GM12873 (cell line): ENCODE data around the gene ACOT12.

Experiments used
- TF ChIP-seq, protein P1 (sequence below): IDR thresholded peaks from 2 replicates; pipeline ENCODE4 v1.5.1; 2012; ENCODE audit warnings: low read depth, mild to moderate bottlenecking, moderate library complexity, low read length, control low read depth; ENCODE audit not compliant: insufficient read depth; ENCODE audit errors: missing control alignments

The ACOT12 gene

DNA sequence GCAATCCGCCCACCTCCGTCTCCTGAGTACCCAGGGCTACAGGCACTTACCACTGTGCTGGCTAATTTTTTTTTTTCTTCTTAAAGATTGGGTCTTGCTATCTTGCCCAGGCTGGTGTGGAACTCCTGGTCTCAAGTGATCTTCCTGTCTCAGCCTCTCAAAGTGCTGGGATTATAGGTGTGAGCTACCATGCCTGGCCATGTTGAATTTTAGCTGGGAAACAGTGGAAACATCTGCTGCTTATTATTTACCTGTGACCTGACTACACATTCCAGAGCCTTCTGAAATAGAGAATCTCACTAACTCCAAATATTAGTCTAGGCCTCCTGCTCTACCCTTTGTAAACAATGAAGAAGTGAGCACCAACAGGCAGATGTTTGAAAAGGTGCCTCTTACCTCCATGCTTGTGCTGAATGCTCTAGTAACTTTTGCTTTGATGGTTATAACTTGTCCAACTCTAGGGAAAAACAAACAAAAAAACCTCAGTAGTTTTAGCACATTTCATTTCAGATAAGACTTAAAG, 22.5 kb downstream of the ACOT12 start:
- TF ChIP-seq, protein P1, sequence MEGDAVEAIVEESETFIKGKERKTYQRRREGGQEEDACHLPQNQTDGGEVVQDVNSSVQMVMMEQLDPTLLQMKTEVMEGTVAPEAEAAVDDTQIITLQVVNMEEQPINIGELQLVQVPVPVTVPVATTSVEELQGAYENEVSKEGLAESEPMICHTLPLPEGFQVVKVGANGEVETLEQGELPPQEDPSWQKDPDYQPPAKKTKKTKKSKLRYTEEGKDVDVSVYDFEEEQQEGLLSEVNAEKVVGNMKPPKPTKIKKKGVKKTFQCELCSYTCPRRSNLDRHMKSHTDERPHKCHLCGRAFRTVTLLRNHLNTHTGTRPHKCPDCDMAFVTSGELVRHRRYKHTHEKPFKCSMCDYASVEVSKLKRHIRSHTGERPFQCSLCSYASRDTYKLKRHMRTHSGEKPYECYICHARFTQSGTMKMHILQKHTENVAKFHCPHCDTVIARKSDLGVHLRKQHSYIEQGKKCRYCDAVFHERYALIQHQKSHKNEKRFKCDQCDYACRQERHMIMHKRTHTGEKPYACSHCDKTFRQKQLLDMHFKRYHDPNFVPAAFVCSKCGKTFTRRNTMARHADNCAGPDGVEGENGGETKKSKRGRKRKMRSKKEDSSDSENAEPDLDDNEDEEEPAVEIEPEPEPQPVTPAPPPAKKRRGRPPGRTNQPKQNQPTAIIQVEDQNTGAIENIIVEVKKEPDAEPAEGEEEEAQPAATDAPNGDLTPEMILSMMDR = no peak

DNA sequence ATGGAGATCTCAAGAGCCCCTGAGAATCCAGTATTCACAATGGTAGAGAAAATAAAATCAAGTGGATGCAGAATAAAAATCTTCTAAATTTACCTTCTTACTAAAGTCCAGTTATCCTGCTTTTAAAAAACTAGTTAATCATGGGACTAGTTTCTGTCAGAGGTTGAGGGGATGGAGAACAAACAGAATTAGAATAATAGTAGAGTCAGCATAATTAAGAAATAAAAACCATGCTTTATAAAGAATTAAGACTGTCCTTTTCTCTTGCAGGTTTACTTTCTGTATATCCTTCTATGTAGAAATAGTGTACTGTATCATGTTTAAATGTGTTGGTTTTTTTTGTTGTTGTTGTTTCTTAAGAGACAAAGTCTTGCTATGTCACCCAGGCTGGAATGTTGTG, 23.0 kb downstream of the ACOT12 start:
- TF ChIP-seq, protein P1 = no peak

DNA sequence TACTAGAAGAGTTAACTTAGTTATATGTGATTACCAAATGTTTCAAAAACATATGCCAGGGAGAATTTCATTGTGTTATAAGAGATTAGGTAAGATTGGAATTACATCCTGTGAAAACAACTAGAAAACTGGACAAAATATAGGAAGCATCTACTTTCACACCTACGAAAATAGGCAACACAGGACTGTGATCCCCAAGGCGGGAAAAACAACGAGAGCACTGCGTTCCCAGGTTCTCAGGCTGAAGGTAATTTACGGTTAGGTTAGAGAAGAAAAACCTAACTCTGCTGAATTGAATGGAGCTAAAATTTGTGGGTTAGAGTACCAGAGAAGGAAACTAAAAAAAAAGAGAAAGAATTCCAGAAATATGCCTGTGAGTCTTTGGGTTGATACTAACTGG, 28.4 kb downstream of the ACOT12 start:
- TF ChIP-seq, protein P1 = no peak

DNA sequence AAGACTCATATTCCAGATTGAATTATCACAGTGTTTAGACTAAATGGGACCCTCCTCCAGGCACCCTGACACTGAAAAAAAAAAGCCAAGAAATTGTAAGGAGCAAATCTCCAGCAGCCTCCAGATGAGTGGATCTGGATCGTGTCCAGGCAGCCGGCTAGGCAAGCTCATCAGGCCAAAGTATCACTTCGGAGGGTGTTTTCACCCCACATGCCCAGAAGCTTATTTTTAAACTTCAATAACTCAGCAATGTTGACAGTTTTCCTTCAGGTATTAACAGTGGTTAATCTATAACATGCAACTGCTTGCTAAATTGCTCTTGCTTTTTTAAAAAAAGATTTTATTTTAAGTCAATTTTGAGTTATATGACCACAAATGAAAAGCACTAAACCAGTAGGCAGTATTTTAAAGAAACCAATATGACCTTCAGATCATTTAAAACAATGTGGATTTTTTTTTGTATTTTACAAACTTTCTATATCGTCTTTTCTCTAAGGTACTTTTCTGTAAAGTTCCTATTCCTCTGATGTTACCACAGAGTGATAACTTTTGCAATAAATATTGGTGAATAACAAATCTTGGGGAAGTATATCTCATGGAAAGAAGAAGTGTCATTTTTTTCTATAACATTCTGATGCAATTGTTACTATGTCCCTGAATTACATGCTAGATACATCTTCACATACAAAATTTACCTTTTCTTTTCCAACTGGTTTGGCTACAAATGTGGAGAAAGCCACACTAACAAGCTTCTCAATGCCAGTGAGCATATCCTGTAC, 30.7 kb downstream of the ACOT12 start:
- TF ChIP-seq, protein P1 = no peak

DNA sequence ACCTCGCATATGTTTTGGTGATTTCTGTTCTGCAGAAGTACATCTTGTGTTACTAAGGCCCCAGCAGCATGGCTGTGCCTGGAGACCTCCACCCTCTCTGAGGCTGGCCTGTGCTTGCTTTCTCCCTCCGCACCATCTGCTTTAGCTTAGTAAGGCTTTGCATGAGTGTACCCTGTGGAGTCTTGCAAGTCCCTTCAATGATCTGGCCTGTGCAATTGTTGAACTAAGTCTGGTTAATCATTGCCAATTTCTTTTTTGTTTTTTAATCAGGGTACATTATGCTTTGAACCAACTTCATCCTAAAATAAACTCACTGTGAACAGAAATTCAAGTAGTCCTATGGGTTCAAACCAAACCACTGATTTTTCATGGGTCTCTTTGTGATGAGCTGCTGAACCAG, 32.3 kb downstream of the ACOT12 start:
- TF ChIP-seq, protein P1 = no peak

DNA sequence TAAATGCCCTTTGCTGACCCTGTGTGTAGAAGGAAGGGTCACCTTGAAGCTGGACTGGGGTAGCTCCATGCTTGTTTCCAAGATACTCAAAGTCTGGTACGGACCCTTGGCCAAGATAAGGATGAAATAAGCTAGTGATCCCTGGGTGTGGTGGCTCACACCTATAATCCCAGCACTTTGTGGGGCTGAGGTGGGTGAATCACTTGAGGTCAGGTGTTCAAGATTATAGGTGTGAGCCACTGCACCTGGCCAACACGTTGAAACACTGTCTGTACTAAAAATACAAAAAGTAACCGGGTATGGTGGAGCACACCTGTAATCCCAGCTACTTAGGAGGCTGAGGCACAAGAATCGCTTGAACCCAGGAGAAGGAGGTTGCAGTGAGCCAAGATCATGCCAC, 33.3 kb downstream of the ACOT12 start:
- TF ChIP-seq, protein P1 = no peak

DNA sequence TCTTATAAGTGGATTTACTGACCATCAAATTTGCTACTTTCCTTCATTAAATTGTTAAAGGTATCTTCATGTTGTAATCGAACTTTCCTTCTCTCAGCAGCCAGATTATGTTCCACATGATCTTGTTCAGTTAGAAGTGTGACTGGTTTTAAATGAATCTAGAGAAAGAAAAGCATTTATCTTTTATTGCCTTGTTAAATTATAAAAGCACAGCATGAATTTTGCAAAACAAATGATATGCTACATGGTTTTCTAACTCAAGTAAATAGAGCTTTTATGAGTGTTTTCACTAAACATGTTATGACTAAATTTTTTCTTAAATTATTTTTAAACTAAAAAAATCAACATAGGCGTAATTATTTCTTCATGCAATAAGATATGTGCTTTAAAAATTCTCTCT, 34.1 kb downstream of the ACOT12 start:
- TF ChIP-seq, protein P1 = no peak
